ENCODE measurements around the gene CPZ.
A peak's percentile ranks its signal among the peaks of the same experiment; 100 is the strongest.

The CPZ gene

DNA sequence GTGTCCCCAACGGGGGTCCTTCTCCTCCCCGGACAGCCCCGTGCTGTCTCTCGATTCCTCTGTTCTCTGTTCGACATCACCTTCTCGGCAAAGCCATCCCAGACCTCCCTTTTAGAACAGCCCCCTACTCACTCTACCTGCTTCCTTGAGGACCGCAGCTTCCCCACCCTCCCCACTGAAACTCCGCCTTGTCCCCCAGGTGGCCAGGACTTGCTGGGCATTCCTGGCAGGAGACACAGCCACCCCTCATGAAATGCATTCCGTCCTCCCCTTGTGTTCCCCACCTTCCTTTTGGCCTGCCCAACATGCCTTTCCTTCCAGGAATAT, 47.2 kb upstream of the CPZ start:
- TF ChIP-seq, protein P1, sequence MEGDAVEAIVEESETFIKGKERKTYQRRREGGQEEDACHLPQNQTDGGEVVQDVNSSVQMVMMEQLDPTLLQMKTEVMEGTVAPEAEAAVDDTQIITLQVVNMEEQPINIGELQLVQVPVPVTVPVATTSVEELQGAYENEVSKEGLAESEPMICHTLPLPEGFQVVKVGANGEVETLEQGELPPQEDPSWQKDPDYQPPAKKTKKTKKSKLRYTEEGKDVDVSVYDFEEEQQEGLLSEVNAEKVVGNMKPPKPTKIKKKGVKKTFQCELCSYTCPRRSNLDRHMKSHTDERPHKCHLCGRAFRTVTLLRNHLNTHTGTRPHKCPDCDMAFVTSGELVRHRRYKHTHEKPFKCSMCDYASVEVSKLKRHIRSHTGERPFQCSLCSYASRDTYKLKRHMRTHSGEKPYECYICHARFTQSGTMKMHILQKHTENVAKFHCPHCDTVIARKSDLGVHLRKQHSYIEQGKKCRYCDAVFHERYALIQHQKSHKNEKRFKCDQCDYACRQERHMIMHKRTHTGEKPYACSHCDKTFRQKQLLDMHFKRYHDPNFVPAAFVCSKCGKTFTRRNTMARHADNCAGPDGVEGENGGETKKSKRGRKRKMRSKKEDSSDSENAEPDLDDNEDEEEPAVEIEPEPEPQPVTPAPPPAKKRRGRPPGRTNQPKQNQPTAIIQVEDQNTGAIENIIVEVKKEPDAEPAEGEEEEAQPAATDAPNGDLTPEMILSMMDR (IDR thresholded peaks at IDR 0.05; ENCODE audit: insufficient read depth, low read length, poor library complexity, severe bottlenecking), result no peak
- Histone ChIP-seq H3K27me3 (replicated peaks; ENCODE audit: control insufficient read depth, insufficient read depth, low read length) (no peaks in the 10 kb centered on the region), H3K4me3 (replicated peaks; ENCODE audit: low read depth, low read length) (no peak overlapping the region), H3K36me3 (ENCODE audit: control insufficient read depth, insufficient read depth, low read length) (no peaks in the 10 kb centered on the region)
- DNase-seq (ENCODE audit: extremely low read depth, insufficient read length), result no peak

GRCh38 chr4:8546766-8547107, 45.8 kb upstream of the CPZ start:
- H3K36me3 ChIP-seq (ENCODE audit: control insufficient read depth, insufficient read depth, low read length), result no peaks in the 10 kb centered on the region
- no peak overlapping the region for H3K4me3 ChIP-seq (replicated peaks; ENCODE audit: low read depth, low read length)
- TF ChIP-seq, protein P1 (IDR thresholded peaks at IDR 0.05; ENCODE audit: insufficient read depth, low read length, poor library complexity, severe bottlenecking), result no peak
- no peak for DNase-seq (ENCODE audit: extremely low read depth, insufficient read length)
- no peaks in the 10 kb centered on the region for H3K27me3 ChIP-seq (replicated peaks; ENCODE audit: control insufficient read depth, insufficient read depth, low read length)

DNA sequence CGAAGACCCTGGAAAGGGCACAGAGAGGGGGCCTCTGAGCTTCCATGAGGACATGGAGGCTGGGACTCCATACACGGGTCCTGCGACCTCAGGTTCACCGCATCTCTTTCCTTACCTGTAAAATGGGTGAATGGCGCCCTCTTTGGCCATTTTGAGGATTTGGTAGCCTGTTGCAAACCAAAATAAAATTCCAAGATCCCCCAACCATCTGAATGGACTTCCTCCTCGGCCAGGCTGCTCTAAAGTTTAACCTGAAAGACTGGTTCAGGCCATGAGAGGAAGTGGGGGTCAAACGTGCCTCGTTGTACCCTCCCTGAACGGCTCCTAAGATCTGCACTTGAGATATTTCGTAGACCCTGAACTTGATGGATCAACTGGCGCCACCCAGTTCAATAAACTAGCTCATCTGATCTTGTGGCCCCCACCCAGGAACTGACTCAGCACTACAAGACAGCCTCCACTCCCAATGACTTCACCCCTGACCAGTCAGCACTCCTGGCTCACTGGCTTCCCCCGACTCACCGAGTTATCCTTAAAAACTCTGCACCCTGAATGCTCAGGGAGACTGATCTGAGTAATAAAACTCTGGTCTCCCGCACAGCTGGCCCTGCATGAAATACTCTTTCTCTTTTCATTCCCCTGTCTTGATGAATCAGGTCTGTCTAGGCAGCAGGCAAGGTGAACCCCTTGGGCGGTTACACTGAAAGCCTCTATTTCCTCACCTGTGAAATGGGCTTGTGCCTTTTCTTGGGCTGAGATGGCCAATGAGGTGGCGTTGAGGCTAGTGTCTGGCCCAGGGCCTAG, 45.3 kb upstream of the CPZ start:
- Histone ChIP-seq H3K36me3 (ENCODE audit: control insufficient read depth, insufficient read depth, low read length) (no peaks in the 10 kb centered on the region), H3K27me3 (replicated peaks; ENCODE audit: control insufficient read depth, insufficient read depth, low read length) (no peaks in the 10 kb centered on the region), H3K4me3 (replicated peaks; ENCODE audit: low read depth, low read length) (no peak overlapping the region)
- TF ChIP-seq, protein P1 (IDR thresholded peaks at IDR 0.05; ENCODE audit: insufficient read depth, low read length, poor library complexity, severe bottlenecking), result peak; percentile 65
- no peak for DNase-seq (ENCODE audit: extremely low read depth, insufficient read length)

DNA sequence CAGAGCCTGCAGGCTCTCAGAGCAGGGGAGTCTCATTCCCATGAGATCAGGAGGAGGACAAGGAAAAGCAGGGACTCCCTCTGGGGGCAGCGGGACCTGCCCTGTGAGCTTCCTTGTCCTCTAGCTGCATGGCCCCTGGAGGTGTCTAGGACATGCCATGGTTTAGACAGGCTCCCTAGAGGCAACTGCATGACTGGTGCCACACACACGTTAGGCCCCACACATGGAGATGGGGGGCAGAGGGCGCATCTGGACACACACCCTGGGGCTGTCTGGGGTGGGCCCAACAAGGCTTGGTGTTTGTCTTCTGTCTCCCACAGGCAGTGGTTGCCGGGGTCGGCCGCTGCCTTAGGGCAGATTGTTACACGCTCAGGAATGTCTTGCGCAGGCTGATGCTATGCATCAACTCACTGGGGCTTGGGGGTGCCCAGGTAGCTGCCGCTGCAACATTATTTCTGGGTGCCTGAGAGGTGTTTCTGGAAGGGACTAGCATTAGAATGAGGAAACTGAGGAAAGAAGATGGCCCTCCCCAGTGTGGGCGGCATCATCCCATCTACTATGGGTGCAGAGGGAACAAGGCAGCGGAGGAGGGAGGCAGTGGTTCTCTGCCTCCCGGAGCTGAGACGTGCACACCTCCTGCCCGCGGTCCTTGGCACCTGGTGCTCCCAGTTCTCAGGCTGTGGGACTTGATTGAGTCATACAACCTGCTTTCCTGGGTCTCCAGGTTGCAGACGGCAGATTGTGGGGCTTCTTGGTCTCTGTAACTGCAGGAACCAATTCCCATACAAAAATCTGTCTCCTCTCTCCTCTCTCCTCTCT, 44.4 kb upstream of the CPZ start:
- H3K4me3 ChIP-seq (replicated peaks; ENCODE audit: low read depth, low read length), result no peak overlapping the region
- no peak for DNase-seq (ENCODE audit: extremely low read depth, insufficient read length)
- no peaks in the 10 kb centered on the region for H3K36me3 ChIP-seq (ENCODE audit: control insufficient read depth, insufficient read depth, low read length)
- TF ChIP-seq, protein P1 (IDR thresholded peaks at IDR 0.05; ENCODE audit: insufficient read depth, low read length, poor library complexity, severe bottlenecking), result no peak
- no peaks in the 10 kb centered on the region for H3K27me3 ChIP-seq (replicated peaks; ENCODE audit: control insufficient read depth, insufficient read depth, low read length)

DNA sequence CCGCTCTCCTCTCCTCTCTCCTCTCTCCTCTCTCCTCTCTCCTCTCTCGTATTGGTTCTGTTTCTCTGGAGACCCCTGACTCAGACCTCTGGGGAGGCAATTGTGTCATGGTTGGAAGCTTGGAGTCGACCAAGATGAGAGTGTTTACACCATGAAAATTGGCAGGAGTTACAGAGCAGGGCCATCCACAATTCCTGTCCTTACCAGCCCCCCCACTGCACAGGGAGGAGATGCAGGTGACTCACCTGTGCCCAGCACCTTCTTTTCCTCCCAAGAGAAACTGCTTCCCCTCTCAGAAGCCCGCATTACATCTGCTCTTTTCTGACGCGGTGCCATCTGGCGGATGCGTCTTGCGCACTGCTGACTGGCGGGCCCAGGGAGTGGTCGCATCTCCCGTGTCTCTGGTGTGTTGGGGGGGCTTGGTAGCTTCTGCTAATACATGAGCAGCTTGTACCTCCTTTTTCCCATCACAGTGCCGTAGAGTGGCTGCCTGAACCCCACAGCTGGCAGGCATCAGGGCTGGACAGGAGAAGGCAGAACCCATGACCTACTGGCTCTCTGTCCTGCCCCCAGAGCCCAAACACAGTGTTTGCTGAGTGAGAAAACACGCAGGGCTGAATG, 43.7 kb upstream of the CPZ start:
- Histone ChIP-seq H3K36me3 (ENCODE audit: control insufficient read depth, insufficient read depth, low read length) (no peaks in the 10 kb centered on the region), H3K27me3 (replicated peaks; ENCODE audit: control insufficient read depth, insufficient read depth, low read length) (no peaks in the 10 kb centered on the region), H3K4me3 (replicated peaks; ENCODE audit: low read depth, low read length) (no peak overlapping the region)
- DNase-seq (ENCODE audit: extremely low read depth, insufficient read length), result no peak
- TF ChIP-seq, protein P1 (IDR thresholded peaks at IDR 0.05; ENCODE audit: insufficient read depth, low read length, poor library complexity, severe bottlenecking), result no peak

Measured in GM06990 (cell line).